BJ (cell line): ENCODE measurements around the gene XXYLT1. TPM values are rescaled to one million over a fixed set of nuclear protein-coding genes. Genes with fewer than 3 reads are reported as not detected.

Experiments
- CTCF ChIA-PET: fragments of 350-600 bp; formaldehyde crosslinking; extraction: SDS; loops from one replicate; lab custom pipeline; 2021; ENCODE audit warnings: antibody characterized with exemption, inconsistent platforms; lab: Yijun Ruan, JAX
- POLR2A ChIA-PET: fragments of 300-600 bp; sonication (Branson Sonifier 250); formaldehyde crosslinking; extraction: SDS; loops from one replicate; lab custom pipeline; 2021; ENCODE audit warnings: antibody characterized with exemption; lab: Charles Lee
- DNase-seq: peaks from one replicate; pipeline ENCODE4 v3.0.0-alpha.2; 2011; ENCODE audit warnings: low read depth
- H3K27me3 ChIP-seq: 2 replicates; pipeline ENCODE4 v1.6.0; 2011; ENCODE audit warnings: low read length; ENCODE audit not compliant: control insufficient read depth, insufficient read depth
- H3K36me3 ChIP-seq: 2 replicates; pipeline ENCODE4 v1.5.1; 2011; ENCODE audit warnings: low read length; ENCODE audit not compliant: control insufficient read depth, insufficient read depth
- H3K4me3 ChIP-seq: 2 replicates; pipeline ENCODE4 v1.5.1; 2011; ENCODE audit warnings: low read depth, mild to moderate bottlenecking, control low read depth, low read length
- CTCF ChIP-seq: IDR thresholded peaks from 2 replicates; pipeline ENCODE4 v1.5.1; 2011; ENCODE audit warnings: low read depth, mild to moderate bottlenecking, control low read depth, inconsistent platforms, low read length, moderate library complexity; ENCODE audit not compliant: insufficient read depth
- polyA plus RNA-seq: library from polyadenylated mRNA; depleted of rRNA; stranded (reverse); fragments of >200 nt; gene quantifications from 2 replicates; pipeline ENCODE4 v1.2.3, GENCODE V29; 2011

XXYLT1 gene
- polyA plus RNA-seq, 1 experiment = 33.5 TPM

DNA sequence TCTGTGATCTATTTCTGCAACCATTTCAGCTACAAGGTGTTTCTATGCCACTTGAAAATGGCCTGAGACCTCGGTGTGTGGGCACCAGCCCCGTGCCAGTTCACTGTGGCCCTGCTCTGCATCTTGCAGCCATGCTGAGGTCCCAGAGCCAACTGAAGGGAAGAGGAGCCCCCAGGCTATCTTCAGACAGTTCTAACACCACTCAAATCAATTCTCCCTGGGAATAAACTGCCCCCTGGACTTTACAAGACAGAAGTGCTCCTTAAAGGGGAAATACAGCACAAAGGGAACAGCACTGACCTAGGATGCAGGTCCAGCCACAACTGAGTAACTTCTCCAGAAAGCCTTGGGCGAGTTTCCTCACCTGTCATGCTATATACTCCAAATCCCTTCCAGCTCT lies 3.9 kb downstream of the XXYLT1 start:
- Histone ChIP-seq H3K36me3 (peaks cover 4% of the 10 kb centered on the region), H3K4me3 (no peak overlapping the region), H3K27me3 (no peaks in the 10 kb centered on the region)
- POLR2A ChIA-PET = interaction anchor here (0.6 kb wide), 1 partner anchor 156 kb away, joined by 6 read pairs; no protein-coding TSS in a partner anchor
- CTCF ChIA-PET = interaction anchor here (0.8 to 2.1 kb wide), 3 partner anchors 11 to 595 kb away, joined by 4 to 6 read pairs (median 4); no protein-coding TSS in a partner anchor
- DNase-seq = no peak
- no peak for TF ChIP-seq CTCF

DNA sequence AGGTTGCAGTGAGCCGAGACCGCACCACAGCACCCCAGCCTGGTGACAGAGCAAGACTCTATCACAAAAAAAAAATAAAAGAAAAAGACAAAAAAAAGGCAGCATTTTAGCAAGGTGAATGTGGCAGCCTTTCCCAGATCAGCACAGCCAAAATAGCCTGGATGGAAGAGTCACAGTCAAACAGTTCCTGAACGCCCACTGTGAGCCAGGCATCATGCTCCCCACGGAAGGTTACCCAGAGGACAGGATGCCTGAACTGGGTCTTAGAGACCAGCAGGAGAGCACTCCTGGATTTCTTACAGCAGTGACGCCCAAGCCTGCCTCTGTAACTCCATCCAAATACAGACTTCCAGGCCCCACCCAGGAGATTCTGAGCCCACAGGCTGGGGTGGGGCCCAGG lies 4.5 kb downstream of the XXYLT1 start:
- no peaks in the 10 kb centered on the region for H3K27me3 ChIP-seq
- H3K36me3 ChIP-seq = peaks cover 4% of the 10 kb centered on the region
- no peak for TF ChIP-seq CTCF
- POLR2A ChIA-PET = no interaction called here
- no peak overlapping the region for H3K4me3 ChIP-seq
- DNase-seq = no peak
- CTCF ChIA-PET = interaction anchor here (0.8 to 2.1 kb wide), 3 partner anchors 12 to 594 kb away, joined by 4 to 6 read pairs (median 4); no protein-coding TSS in a partner anchor

DNA sequence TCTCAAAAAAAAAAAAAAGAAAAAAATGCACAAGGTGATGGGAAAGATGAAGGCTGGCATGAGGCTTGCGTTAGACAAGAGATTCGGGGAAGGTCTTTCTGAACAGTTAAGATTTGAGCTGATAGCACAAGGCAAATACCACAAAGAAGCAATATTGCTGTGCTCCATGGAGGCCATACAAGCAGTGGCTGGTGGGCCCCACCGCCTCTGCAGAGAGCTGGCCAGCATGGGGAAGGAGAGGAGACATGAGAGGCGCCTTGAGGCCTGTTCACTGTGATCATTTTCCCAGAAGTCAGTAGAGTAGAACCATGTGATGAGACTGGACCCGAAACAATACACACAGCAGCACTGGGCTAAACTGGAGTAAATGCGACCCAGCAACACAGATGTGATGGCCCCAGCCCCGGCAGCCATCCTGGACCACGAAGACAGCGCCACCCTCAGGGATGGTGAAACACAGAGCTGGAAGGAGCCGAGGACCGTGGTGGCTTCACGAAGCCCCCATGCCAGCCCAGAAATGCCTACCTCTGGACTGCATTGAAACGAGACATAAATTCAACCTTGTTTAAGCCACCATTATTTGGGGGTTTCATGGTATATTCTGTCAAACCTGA lies 5.5 kb downstream of the XXYLT1 start:
- no peak for DNase-seq
- H3K36me3 ChIP-seq = peaks cover 4% of the 10 kb centered on the region
- H3K4me3 ChIP-seq = no peak overlapping the region
- no peaks in the 10 kb centered on the region for H3K27me3 ChIP-seq
- POLR2A ChIA-PET = no interaction called here
- CTCF ChIA-PET = interaction anchor here (0.7 to 2.1 kb wide), 5 partner anchors 10 to 594 kb away, joined by 3 to 12 read pairs (median 4); partner anchors contain the start of gene LSG1
- TF ChIP-seq CTCF = no peak

DNA sequence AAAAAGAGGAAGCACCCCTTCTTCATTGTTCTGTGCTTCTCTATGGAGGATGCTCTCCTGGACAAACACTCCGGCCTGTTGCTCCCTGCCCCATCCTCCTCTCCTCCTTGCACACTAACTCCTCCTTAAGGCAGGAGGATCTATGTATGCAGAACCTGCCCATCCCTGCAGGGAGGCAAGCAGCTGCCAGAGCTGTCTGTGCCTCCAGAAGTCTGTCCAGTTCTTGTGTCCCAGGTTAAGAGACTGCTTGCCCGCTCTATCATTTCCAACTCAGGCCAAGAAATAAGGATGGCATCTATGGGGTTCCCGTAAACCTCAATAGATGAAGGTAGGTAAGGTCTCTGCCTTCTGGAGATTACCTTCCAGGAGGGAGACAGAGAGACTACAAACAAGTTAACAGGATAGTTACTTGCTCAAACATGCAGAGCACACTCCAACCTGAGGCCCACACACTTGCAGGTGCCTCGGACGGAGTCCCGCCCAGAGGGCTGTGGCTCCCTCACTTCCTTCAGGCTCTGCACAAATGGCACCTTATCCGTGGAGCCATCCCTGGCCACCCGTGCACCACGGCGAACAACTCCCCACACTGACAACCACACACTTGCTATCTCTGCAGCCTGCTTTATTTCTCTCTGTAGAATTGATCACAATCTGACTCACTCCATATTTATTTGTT lies 6.9 kb downstream of the XXYLT1 start:
- H3K27me3 ChIP-seq = no peaks in the 10 kb centered on the region
- ChIA-PET POLR2A (no interaction called here), CTCF (interaction anchor here (1.4 to 4.3 kb wide), 4 partner anchors 12 to 592 kb away, joined by 3 to 47 read pairs (median 9); partner anchors contain the start of gene LSG1)
- DNase-seq = no peak
- H3K36me3 ChIP-seq = peaks cover 4% of the 10 kb centered on the region
- no peak for TF ChIP-seq CTCF
- no peak overlapping the region for H3K4me3 ChIP-seq
